Colonic mucosa (tissue), 4 donors: ENCODE measurements around the gene KYAT1. TPM values are rescaled to one million over a fixed set of nuclear protein-coding genes. Genes with fewer than 3 reads are reported as not detected.

Source experiments
- DNase-seq: peaks from one replicate; pipeline ENCODE4 v3.0.0-alpha.2; 2020
- H3K27ac ChIP-seq: fragments of 200-600 bp; one replicate; pipeline ENCODE4 v1.8.0; 2021
- H3K27me3 ChIP-seq: fragments of 200-600 bp; one replicate; pipeline ENCODE4 v1.8.0; 2021
- H3K36me3 ChIP-seq: fragments of 200-600 bp; one replicate; pipeline ENCODE4 v1.8.0; 2021
- H3K4me1 ChIP-seq: fragments of 200-600 bp; one replicate; pipeline ENCODE4 v1.8.0; 2021; ENCODE audit warnings: mild to moderate bottlenecking
- H3K4me3 ChIP-seq: fragments of 200-600 bp; one replicate; pipeline ENCODE4 v1.8.0; 2021
- H3K9ac ChIP-seq, 2 donors: one replicate each; pipeline ENCODE4 v1.7.0; 2013; ENCODE audit warnings: control low read depth in 2 of 2, low read depth in 2 of 2, low read length in 2 of 2
- H3K9me3 ChIP-seq: fragments of 200-600 bp; one replicate; pipeline ENCODE4 v1.8.0; 2021
- intact Hi-C: fragments of 100-400 bp; cut with DNase I; formaldehyde crosslinking; loops from one replicate; pipeline ENCODE4 v1.14.1; 2022
- total RNA-seq, 2 donors: library from RNA; stranded (reverse); fragmentation: NEBNext Ultra II Directional in 1 of 2; extraction: Animal tissue kit (Norgen Biotek cat#: 25700) in 1 of 2; gene quantifications; one replicate each; pipeline ENCODE4 v1.2.1, GENCODE V29; 2021
- TF ChIP-seq, protein P1 (sequence below): fragments of 200-600 bp; IDR thresholded peaks from one replicate; pipeline ENCODE4 v1.8.0; 2022; ENCODE audit warnings: antibody characterized with exemption, mild to moderate bottlenecking
- donor health status: healthy.
- donor health status: DM: no; HTN: no; CAD: no.
- donor health status: DM: no; HTN: no; CAD: no.

Gene KYAT1
- total RNA-seq, 2 donors from 2014 or later: 2.0 to 5.1 TPM

DNA sequence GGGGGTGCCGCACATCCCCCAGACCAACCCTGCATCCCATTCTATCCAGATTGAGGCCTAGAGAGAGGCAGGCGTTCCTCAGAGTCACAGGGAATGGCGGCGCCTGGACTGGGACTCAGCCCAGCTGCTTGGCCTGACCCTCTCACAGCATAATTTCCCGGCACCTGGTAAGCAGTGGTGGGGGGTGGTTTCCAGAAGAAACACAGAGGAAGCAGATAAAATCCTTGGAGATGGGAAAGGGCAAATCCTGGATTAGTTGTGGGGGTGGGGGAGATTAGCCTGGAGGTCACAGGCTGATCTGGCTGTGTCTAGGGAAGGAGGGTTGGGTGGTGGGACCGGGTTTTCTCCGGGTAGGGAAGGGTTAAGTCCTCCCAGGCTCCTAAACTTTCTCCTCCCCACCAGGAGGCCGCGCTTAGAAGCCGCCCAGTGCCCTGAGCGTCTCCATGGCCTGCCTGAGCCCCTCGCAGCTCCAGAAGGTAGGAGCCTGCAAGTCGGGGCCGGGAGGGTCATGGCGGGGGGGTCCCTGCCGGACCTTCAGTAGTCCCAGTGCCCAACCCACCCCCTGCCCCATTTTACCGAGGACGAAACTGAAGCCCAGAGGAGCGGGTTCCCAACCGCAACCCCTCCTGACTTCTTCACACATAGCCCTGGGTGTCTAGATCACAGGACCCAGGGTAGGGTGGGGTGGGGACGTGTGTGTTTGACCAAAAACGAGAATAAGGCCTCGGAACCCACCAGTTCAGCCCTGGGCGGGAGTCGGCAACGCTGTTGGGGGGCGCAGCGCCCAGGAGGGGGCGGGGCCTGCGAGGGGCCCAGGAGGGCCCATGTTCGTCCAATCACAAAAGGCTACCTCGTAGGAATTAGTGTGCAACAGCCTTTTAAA lies 40.4 kb upstream of the KYAT1 start:
- H3K4me3 ChIP-seq: peak overlapping the region; percentile 47
- H3K9ac ChIP-seq: peak overlapping the region; percentile 12 to 55
- no peak for DNase-seq
- H3K9me3 ChIP-seq: no peaks in the 10 kb centered on the region
- intact Hi-C loops: no loop called here
- H3K36me3 ChIP-seq: no peaks in the 10 kb centered on the region
- peak overlapping the region; percentile 53 for H3K27ac ChIP-seq
- TF ChIP-seq, protein P1, sequence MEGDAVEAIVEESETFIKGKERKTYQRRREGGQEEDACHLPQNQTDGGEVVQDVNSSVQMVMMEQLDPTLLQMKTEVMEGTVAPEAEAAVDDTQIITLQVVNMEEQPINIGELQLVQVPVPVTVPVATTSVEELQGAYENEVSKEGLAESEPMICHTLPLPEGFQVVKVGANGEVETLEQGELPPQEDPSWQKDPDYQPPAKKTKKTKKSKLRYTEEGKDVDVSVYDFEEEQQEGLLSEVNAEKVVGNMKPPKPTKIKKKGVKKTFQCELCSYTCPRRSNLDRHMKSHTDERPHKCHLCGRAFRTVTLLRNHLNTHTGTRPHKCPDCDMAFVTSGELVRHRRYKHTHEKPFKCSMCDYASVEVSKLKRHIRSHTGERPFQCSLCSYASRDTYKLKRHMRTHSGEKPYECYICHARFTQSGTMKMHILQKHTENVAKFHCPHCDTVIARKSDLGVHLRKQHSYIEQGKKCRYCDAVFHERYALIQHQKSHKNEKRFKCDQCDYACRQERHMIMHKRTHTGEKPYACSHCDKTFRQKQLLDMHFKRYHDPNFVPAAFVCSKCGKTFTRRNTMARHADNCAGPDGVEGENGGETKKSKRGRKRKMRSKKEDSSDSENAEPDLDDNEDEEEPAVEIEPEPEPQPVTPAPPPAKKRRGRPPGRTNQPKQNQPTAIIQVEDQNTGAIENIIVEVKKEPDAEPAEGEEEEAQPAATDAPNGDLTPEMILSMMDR: no peak
- no peaks in the 10 kb centered on the region for H3K4me1 ChIP-seq
- H3K27me3 ChIP-seq: no peaks in the 10 kb centered on the region

DNA sequence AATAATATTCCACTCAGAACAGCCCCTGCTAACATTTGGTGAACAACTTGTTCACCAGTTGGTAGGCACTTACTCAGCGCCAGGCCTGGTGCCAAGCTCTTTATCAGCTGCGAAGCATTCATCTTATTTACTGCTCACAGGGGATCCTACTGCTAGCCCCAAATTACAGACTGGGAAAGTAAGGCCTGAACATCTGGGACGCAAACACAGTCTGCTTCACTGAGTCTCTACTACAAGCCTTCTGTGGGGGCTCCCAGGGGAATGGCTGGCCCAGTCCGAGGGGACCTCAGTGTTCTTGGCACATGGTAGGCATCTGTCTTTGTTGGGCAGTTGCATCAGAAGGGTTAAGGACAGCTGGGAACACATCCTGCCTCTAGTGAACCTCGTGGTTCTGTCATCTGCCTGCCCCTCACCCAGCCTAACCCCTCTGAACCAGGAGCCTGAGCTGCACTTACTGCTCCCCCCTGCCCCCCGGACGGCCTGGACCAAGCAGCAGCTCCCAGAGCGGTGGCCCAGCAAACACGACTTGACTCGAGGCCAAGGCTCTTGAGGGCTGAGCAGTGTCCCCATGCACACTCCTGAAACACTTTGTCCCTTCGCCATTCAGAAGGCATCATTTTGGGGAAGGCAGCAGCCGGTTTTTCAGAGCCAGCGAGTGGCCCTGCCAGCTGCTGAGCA lies 38.8 kb upstream of the KYAT1 start, which contains the start of gene PHYHD1:
Gene PHYHD1 (plus strand): TSS at position 602 of the 678 bp plus-strand sequence. CDS start 1,342 bp downstream, outside the sequence.
- peak within 1 kb of the TSS; percentile 53 for H3K27ac ChIP-seq
- peaks cover 7% of the 10 kb centered on the region for H3K4me1 ChIP-seq
- no peak for DNase-seq
- H3K9me3 ChIP-seq: no peaks in the 10 kb centered on the region
- no peaks in the 10 kb centered on the region for H3K27me3 ChIP-seq
- TF ChIP-seq, protein P1: no peak
- no peak within 1 kb of the TSS for H3K4me3 ChIP-seq
- no peaks in the 10 kb centered on the region for H3K36me3 ChIP-seq
- intact Hi-C loops: no loop called here
- peak within 1 kb of the TSS; percentile 12 to 55 for H3K9ac ChIP-seq

DNA sequence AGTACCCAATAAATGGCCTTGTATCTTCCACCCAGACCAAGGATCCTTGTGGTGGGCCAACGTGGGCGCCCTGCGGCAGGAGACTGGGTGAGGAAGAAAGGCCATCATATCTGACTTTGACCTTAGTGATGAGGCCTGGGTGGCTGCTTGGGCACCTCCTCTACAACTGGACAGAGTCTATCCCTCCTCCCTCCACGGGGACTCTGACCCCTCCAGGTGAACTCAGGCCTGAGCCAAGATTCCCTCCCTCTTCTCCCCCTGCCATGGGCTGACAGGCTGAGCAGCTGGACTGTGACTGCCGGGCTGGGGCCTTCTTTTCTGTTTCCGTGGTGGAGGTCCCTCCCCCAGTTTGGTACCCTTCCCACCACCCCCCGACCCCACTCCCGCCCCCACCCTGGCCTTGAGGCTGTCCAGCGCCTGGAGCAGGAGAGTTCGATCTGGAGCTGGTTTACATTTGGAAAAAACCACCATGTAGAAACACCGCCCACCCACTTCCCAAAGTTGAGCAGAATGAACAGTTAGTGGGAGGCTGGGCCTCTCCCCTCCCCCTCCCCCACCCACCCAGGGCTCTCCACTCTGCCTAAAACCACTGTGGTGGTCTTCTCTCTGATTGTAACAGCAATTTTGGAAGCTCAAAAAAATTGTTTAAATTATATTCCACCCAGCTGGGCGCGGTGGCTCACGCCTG lies 37.8 kb upstream of the KYAT1 start:
- Histone ChIP-seq H3K27me3 (no peaks in the 10 kb centered on the region), H3K4me3 (no peak overlapping the region), H3K9me3 (no peaks in the 10 kb centered on the region), H3K9ac (no peak overlapping the region), H3K4me1 (peaks cover 7% of the 10 kb centered on the region), H3K27ac (peak overlapping the region; percentile 53), H3K36me3 (no peaks in the 10 kb centered on the region)
- TF ChIP-seq, protein P1: no peak
- intact Hi-C loops: no loop called here
- DNase-seq: no peak

DNA sequence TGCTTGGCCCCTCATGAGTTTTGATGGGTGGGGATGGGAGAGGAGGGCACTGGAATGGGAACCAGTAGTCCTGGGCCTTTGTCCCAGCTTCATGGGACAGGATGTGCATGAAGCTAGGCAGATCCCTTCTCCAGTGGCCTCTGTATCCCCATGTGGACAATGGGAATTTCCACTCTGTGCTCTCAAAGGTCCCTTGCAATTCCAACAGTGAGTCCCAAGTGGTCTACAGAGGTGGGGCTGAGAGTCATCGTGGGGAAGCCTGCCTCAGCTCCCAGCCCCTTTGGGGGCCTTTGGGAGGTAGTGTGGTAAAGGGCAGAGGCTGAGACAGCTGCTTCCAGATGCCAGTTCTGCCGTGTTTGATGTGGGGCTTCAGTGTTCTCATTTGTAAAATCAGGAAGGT lies 37.2 kb upstream of the KYAT1 start:
- Histone ChIP-seq H3K9ac (no peak overlapping the region), H3K27me3 (no peaks in the 10 kb centered on the region), H3K4me1 (peaks cover 7% of the 10 kb centered on the region), H3K4me3 (no peak overlapping the region), H3K27ac (no peak overlapping the region), H3K36me3 (no peaks in the 10 kb centered on the region), H3K9me3 (no peaks in the 10 kb centered on the region)
- TF ChIP-seq, protein P1: no peak
- no peak for DNase-seq
- intact Hi-C loops: no loop called here

DNA sequence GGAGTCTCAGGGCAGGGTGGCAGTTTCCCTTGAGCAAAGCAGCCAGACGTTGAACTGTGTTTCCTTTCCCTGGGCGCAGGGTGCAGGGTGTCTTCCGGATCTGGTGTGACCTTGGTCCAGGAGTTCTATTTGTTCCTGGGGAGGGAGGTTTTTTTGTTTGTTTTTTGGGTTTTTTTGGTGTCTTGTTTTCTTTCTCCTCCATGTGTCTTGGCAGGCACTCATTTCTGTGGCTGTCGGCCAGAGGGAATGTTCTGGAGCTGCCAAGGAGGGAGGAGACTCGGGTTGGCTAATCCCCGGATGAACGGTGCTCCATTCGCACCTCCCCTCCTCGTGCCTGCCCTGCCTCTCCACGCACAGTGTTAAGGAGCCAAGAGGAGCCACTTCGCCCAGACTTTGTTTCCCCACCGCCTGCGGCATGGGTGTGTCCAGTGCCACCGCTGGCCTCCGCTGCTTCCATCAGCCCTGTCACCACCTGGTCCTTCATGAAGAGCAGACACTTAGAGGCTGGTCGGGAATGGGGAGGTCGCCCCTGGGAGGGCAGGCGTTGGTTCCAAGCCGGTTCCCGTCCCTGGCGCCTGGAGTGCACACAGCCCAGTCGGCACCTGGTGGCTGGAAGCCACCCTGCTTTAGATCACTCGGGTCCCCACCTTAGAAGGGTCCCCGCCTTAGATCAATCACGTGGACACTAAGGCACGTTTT lies 35.5 kb upstream of the KYAT1 start:
- Histone ChIP-seq H3K36me3 (no peaks in the 10 kb centered on the region), H3K9ac (no peak overlapping the region)

More for the DNA sequence above, 35.5 kb upstream of the KYAT1 start:
- no peaks in the 10 kb centered on the region for H3K27me3 ChIP-seq
- peaks cover 7% of the 10 kb centered on the region for H3K4me1 ChIP-seq
- intact Hi-C loops: no loop called here
- peak overlapping the region; percentile 50 for H3K27ac ChIP-seq
- no peak overlapping the region for H3K4me3 ChIP-seq
- DNase-seq: peak; percentile 72
- H3K9me3 ChIP-seq: no peaks in the 10 kb centered on the region
- TF ChIP-seq, protein P1: no peak
